Measurements from ENCODE around the gene SLC33A1.

The SLC33A1 gene

GRCh38 chr3:155790272-155790925 is 63.8 kb downstream of the SLC33A1 start:
- no peak for TF ChIP-seq POLR2A (IDR thresholded peaks at IDR 0.05; ENCODE audit: low read depth, low read length)
- no peak for DNase-seq (ENCODE audit: insufficient read length, low spot score)
- FAIRE-seq: no peak

DNA sequence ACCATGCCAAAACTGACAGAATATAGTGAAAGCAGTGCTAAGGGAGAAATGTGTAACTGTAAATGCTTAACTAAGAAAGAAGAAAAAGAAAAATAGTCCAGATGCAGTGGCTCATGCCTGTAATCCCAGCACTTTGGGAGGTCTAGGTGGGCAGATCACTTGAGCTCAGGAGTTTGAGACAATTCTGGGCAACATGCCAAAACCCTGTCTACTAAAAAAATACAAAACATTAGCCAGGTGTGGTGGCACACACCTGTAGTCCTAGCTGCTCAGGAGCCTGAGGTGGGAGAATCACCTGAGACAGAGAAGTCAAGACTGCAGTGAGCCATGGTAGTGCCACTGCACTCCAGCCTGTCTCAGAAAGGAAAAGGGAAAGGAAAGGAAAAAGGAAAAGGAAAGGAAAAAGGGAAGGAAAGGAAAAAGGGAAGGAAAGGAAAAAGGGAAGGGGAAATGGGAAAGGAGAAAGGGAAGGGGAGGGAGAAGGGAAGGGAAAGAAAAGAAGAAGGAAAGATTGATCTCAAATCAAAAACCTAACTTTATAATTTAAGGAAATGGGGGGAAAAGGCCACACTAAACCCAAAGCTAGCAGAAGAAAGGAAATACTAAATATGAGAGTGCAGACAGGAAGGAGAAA is 68.4 kb downstream of the SLC33A1 start:
- TF ChIP-seq POLR2A (IDR thresholded peaks at IDR 0.05; ENCODE audit: low read depth, low read length): no peak
- no peak for FAIRE-seq
- DNase-seq (ENCODE audit: insufficient read length, low spot score): no peak

GRCh38 chr3:155782390-155782953 is 71.8 kb downstream of the SLC33A1 start:
- no peak for TF ChIP-seq POLR2A (IDR thresholded peaks at IDR 0.05; ENCODE audit: low read depth, low read length)
- no peak for FAIRE-seq
- DNase-seq (ENCODE audit: insufficient read length, low spot score): no peak

DNA sequence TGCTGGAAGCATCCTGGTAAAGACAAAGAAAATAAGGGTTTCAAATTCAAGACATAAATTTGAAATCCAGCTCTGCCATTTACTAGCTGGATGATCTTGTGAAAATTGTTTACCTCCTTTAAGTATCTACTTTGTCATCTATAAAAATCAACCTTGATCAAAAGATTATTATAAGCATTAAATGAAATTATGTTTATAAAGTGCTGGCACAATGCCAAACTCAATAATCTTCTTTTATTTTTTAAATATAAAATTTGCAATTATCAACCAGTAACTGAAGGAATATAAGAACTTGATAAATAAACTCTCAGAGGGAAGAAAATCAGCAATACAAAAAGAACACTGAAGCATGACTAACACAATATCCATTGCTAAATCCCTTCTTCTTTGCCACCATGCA is 73.9 kb downstream of the SLC33A1 start:
- no peak for DNase-seq (ENCODE audit: insufficient read length, low spot score)
- no peak for FAIRE-seq
- no peak for TF ChIP-seq POLR2A (IDR thresholded peaks at IDR 0.05; ENCODE audit: low read depth, low read length)

GRCh38 chr3:155778462-155778861 is 75.8 kb downstream of the SLC33A1 start:
- FAIRE-seq (no peak), DNase-seq (ENCODE audit: insufficient read length, low spot score) (no peak)
- TF ChIP-seq POLR2A (IDR thresholded peaks at IDR 0.05; ENCODE audit: low read depth, low read length): no peak

GRCh38 chr3:155772801-155773200 is 81.4 kb downstream of the SLC33A1 start:
- FAIRE-seq (no peak), DNase-seq (ENCODE audit: insufficient read length, low spot score) (no peak)
- TF ChIP-seq POLR2A (IDR thresholded peaks at IDR 0.05; ENCODE audit: low read depth, low read length): no peak

DNA sequence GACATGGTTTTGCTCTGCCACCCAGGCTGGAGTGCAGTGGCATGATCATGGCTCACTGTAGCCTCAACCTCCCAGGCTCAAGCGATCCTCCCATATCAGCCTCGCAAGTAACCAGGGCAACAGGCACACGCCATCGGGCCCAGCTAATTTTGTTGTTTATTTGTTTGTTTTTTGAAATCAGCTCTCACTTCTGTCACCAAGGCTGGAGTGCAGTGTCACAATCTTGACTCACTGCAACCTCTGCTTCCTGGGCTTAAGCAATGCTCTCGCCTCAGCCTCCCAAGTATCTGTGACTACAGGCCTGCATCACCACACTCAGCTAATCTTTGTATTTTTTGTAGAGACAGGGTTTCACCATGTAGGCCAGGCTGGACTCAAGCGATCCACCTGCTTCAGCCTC is 83.1 kb downstream of the SLC33A1 start:
- FAIRE-seq: no peak
- no peak for DNase-seq (ENCODE audit: insufficient read length, low spot score)
- TF ChIP-seq POLR2A (IDR thresholded peaks at IDR 0.05; ENCODE audit: low read depth, low read length): no peak

Measured in H54 (cell line).